Measurements from ENCODE around the gene DCTN1. TPM values are rescaled to one million over a fixed set of nuclear protein-coding genes. Genes with fewer than 3 reads are reported as not detected.

Gene DCTN1
- polyA plus RNA-seq, 1 of the 3 experiments (the other 2 are of a cell fraction), result 91.1 TPM

- ChIA-PET CTCF (interaction anchor here (0.6 to 6.9 kb wide), 61 partner anchors 9 to 641 kb away, joined by 3 to 125 read pairs (median 5); partner anchors contain the start of genes CCDC142, DCTN1, INO80B and SLC4A5), POLR2A (no interaction called here)
- Histone ChIP-seq H3K4me2 (no peak overlapping the region), H3F3A (replicated peaks; ENCODE audit: insufficient read depth) (peaks cover 4% of the 10 kb centered on the region), H4K20me1 (ENCODE audit: insufficient read depth) (no peaks in the 10 kb centered on the region), H3K9me2 (no peaks in the 10 kb centered on the region), H3K4me3 (ENCODE audit: low read depth in 2 of 2, low read length in 1 of 2) (no peak overlapping the region), H2AFZ (ENCODE audit: low read depth) (no peak overlapping the region), H3K27me3 (ENCODE audit: insufficient read depth) (no peaks in the 10 kb centered on the region), H3K36me3 (replicated peaks in 1 of 2; ENCODE audit: control insufficient read depth in 1 of 2, insufficient read depth in 2 of 2, low read length in 1 of 2) (no peaks in the 10 kb centered on the region), H3K9me3 (no peaks in the 10 kb centered on the region), H3K79me2 (ENCODE audit: insufficient read depth) (no peaks in the 10 kb centered on the region), H3K4me1 (ENCODE audit: control insufficient read depth in 1 of 2, insufficient read depth in 2 of 2, low read depth in 1 of 2, low read length in 1 of 2) (no peaks in the 10 kb centered on the region), H3K27ac (ENCODE audit: low read depth in 2 of 2, low read length in 1 of 2) (no peak overlapping the region), H3K9ac (no peak overlapping the region)
- WGBS (ENCODE audit: low lambda C conversion rate), result 84% methylated on average over 6 of the region's 6 CpGs
- TF ChIP-seq YY1 (IDR thresholded peaks at IDR 0.05; ENCODE audit: low read depth), result no peak
- TF ChIP-seq FOXM1 (IDR thresholded peaks at IDR 0.05; ENCODE audit: low read depth), result no peak
- TF ChIP-seq CTCF (IDR thresholded peaks at IDR 0.05), result no peak
- no peak for TF ChIP-seq USF1 (IDR thresholded peaks at IDR 0.05; ENCODE audit: borderline replicate concordance, low read depth)
- TF ChIP-seq ZBTB33 (IDR thresholded peaks at IDR 0.05; ENCODE audit: borderline replicate concordance, low read depth), result no peak
- TF ChIP-seq RXRA (IDR thresholded peaks at IDR 0.05; ENCODE audit: borderline replicate concordance, low read depth), result no peak
- TF ChIP-seq GATA2 (CRISPR knock-in tag; IDR thresholded peaks at IDR 0.05), result no peak
- TF ChIP-seq SMC3 (IDR thresholded peaks at IDR 0.05; ENCODE audit: low read depth, low read length), result no peak
- no peak for TF ChIP-seq RFX5 (IDR thresholded peaks at IDR 0.05; ENCODE audit: low read length)
- TF ChIP-seq RCOR1 (IDR thresholded peaks at IDR 0.05; ENCODE audit: low read length), result no peak
- no peak for TF ChIP-seq MXI1 (IDR thresholded peaks at IDR 0.05; ENCODE audit: low read depth, low read length)
- TF ChIP-seq MEF2A (IDR thresholded peaks at IDR 0.05; ENCODE audit: borderline replicate concordance, low read depth), result no peak
- TF ChIP-seq MAX (IDR thresholded peaks at IDR 0.05; ENCODE audit: low read depth), result no peak
- TF ChIP-seq FOXJ3 (CRISPR knock-in tag; IDR thresholded peaks at IDR 0.05), result no peak
- no peak for TF ChIP-seq FOSL2 (IDR thresholded peaks at IDR 0.05; ENCODE audit: borderline replicate concordance, low read depth)
- TF ChIP-seq USF2 (IDR thresholded peaks at IDR 0.05; ENCODE audit: borderline replicate concordance, low read depth, low read length), result no peak
- TF ChIP-seq TCF12 (IDR thresholded peaks at IDR 0.05), result no peak
- no peak for TF ChIP-seq TAF1 (IDR thresholded peaks at IDR 0.05; ENCODE audit: borderline replicate concordance, low read depth, low read length)
- no peak for TF ChIP-seq NFIC (IDR thresholded peaks at IDR 0.05; ENCODE audit: borderline replicate concordance)
- TF ChIP-seq EZH2phosphoT487 (IDR thresholded peaks at IDR 0.05; ENCODE audit: borderline replicate concordance, low read depth), result no peak
- DNase-seq, result no peak
Measured at GRCh38 chr2:74333896-74334586, 46.1 kb downstream of the DCTN1 start.
